GM23338 (cell line): ENCODE data around the gene VTCN1. TPM values are rescaled to one million over a fixed set of nuclear protein-coding genes. Genes with fewer than 3 reads are reported as not detected.

ENCODE experiments used
- ATAC-seq: fragments of 200-7000 bp; cut with Tn5 transposase; 3 replicates; pipeline ENCODE4 v1.9.1; 2020
- DNase-seq: peaks from one replicate; pipeline ENCODE4 v3.0.0-alpha.2; 2015; ENCODE audit warnings: low spot score
- H2AFZ ChIP-seq: fragments of 200-600 bp; sonication (generic); 2 replicates; pipeline ENCODE4 v1.8.0; 2016; ENCODE audit warnings: antibody characterized with exemption, mild to moderate bottlenecking, moderate library complexity
- H3F3A ChIP-seq: fragments of 200-600 bp; sonication (generic); replicated peaks from 2 replicates; pipeline ENCODE4 v1.8.0; 2017; ENCODE audit warnings: antibody characterized with exemption, mixed run types, low read depth
- H3K27ac ChIP-seq: fragments of 200-600 bp; sonication (generic); 2 replicates; pipeline ENCODE4 v1.6.1; 2016; ENCODE audit warnings: low read depth
- H3K27me3 ChIP-seq: fragments of 200-600 bp; sonication (generic); 2 replicates; pipeline ENCODE4 v1.8.0; 2016; ENCODE audit warnings: mild to moderate bottlenecking, mixed run types, moderate library complexity; ENCODE audit not compliant: insufficient read depth
- H3K36me3 ChIP-seq: fragments of 200-600 bp; sonication (generic); 2 replicates; pipeline ENCODE4 v1.8.0; 2016; ENCODE audit warnings: mild to moderate bottlenecking; ENCODE audit not compliant: insufficient read depth
- H3K4me1 ChIP-seq: fragments of 200-600 bp; sonication (generic); 2 replicates; pipeline ENCODE4 v1.8.0; 2016; ENCODE audit warnings: mild to moderate bottlenecking, moderate library complexity; ENCODE audit not compliant: insufficient read depth
- H3K4me2 ChIP-seq: fragments of 200-600 bp; sonication (generic); 2 replicates; pipeline ENCODE4 v1.7.1; 2017; ENCODE audit warnings: mixed run types
- H3K4me3 ChIP-seq: fragments of 200-600 bp; sonication (generic); 2 replicates; pipeline ENCODE4 v1.6.1; 2016; ENCODE audit warnings: mixed run types
- H3K79me2 ChIP-seq: fragments of 200-600 bp; sonication (generic); replicated peaks from 2 replicates; pipeline ENCODE4 v1.8.0; 2017; ENCODE audit warnings: mild to moderate bottlenecking; ENCODE audit not compliant: insufficient read depth
- H3K9me2 ChIP-seq: fragments of 200-600 bp; sonication (generic); 2 replicates; pipeline ENCODE4 v1.8.0; 2017; ENCODE audit not compliant: insufficient read depth
- H4K20me1 ChIP-seq: fragments of 200-600 bp; sonication (generic); replicated peaks from 2 replicates; pipeline ENCODE4 v1.8.0; 2017; ENCODE audit warnings: mild to moderate bottlenecking; ENCODE audit not compliant: insufficient read depth
- H3K27ac Mint-ChIP-seq: 2 replicates; pipeline ENCODE4 v1.8.0; 2020; ENCODE audit warnings: inconsistent platforms, mild to moderate bottlenecking, moderate library complexity, mixed read lengths
- H3K27me3 Mint-ChIP-seq: 3 replicates; pipeline ENCODE4 v1.8.0; 2022; ENCODE audit warnings: low read depth, mild to moderate bottlenecking, moderate library complexity, mixed read lengths, inconsistent platforms; ENCODE audit not compliant: insufficient read depth, poor library complexity
- H3K36me3 Mint-ChIP-seq: 3 replicates; pipeline ENCODE4 v1.8.0; 2021; ENCODE audit warnings: low read depth, mild to moderate bottlenecking, inconsistent platforms, moderate library complexity, mixed read lengths
- H3K4me1 Mint-ChIP-seq: 3 replicates; pipeline ENCODE4 v1.8.0; 2020; ENCODE audit warnings: mild to moderate bottlenecking, inconsistent platforms, mixed read lengths
- H3K4me3 Mint-ChIP-seq: 3 replicates; pipeline ENCODE4 v1.8.0; 2021; ENCODE audit warnings: moderate library complexity, mild to moderate bottlenecking, inconsistent platforms, mixed read lengths
- H3K9me3 Mint-ChIP-seq: 3 replicates; pipeline ENCODE4 v1.8.0; 2020; ENCODE audit warnings: moderate library complexity, mild to moderate bottlenecking, inconsistent platforms, mixed read lengths
- CREB1 ChIP-seq: fragments of 250-450 bp; sonication (Bioruptor Pico); IDR thresholded peaks from 2 replicates; pipeline ENCODE4 v1.5.0; 2020; ENCODE audit warnings: low read depth, mild to moderate bottlenecking, moderate library complexity
- ETS1 ChIP-seq: IDR thresholded peaks from 2 replicates; pipeline ENCODE4 v1.6.1; 2016; ENCODE audit warnings: antibody characterized with exemption
- EZH2 ChIP-seq: fragments of 200-600 bp; sonication (generic); IDR thresholded peaks from one replicate; pipeline ENCODE4 v1.8.0; 2017; ENCODE audit warnings: antibody characterized with exemption, mild to moderate bottlenecking, low read depth; ENCODE audit not compliant: unreplicated experiment
- EZH2phosphoT487 ChIP-seq: fragments of 200-600 bp; sonication (generic); IDR thresholded peaks from one replicate; pipeline ENCODE4 v1.8.1; 2018; ENCODE audit warnings: antibody characterized with exemption; ENCODE audit not compliant: unreplicated experiment
- JUNB ChIP-seq: IDR thresholded peaks from one replicate; pipeline ENCODE4 v1.6.1; 2016; ENCODE audit warnings: antibody characterized with exemption; ENCODE audit not compliant: unreplicated experiment
- POLR2AphosphoS5 ChIP-seq: IDR thresholded peaks from 2 replicates; pipeline ENCODE4 v1.6.1; 2016; ENCODE audit warnings: antibody characterized with exemption, low read depth
- REST ChIP-seq: IDR thresholded peaks from one replicate; pipeline ENCODE4 v1.6.1; 2018; ENCODE audit warnings: antibody characterized with exemption; ENCODE audit not compliant: unreplicated experiment
- STAT1 ChIP-seq: IDR thresholded peaks from one replicate; pipeline ENCODE4 v1.6.1; 2016; ENCODE audit warnings: antibody characterized with exemption; ENCODE audit not compliant: unreplicated experiment
- ZNF114 ChIP-seq: fragments of 250-450 bp; sonication (Bioruptor Pico); IDR thresholded peaks from 2 replicates; pipeline ENCODE4 v1.5.0; 2020; ENCODE audit warnings: mild to moderate bottlenecking, moderate library complexity
- ZNF331 ChIP-seq: fragments of 250-450 bp; sonication (Bioruptor Pico); IDR thresholded peaks from 2 replicates; pipeline ENCODE4 v1.5.0; 2020; ENCODE audit warnings: low read depth, mild to moderate bottlenecking, moderate library complexity
- polyA plus RNA-seq: library from polyadenylated mRNA; unstranded; fragments of >200 nt; fragmentation: Nextera tagmentation; extraction: Ambion mirVana; gene quantifications from 2 replicates; pipeline ENCODE4 v1.2.1, GENCODE V29; 2016
- total RNA-seq: library from RNA; depleted of rRNA; stranded (reverse); fragments of >200 nt; shearing (Covaris generic); gene quantifications from 2 replicates; pipeline ENCODE4 v1.2.3, GENCODE V29; 2014
- TF ChIP-seq, protein P1 (sequence below), 2 experiments: fragments of 200-600 bp in 1 of 2; sonication (generic) in 1 of 2; conservative IDR thresholded peaks; 2 replicates each; pipeline versions ENCODE4 v1.5.1 to v1.6.1; 2016 to 2017; ENCODE audit warnings: antibody characterized with exemption in 2 of 2, low read depth in 2 of 2, mild to moderate bottlenecking in 2 of 2, moderate library complexity in 1 of 2

VTCN1 gene
- total and polyA plus RNA-seq, 2 experiments from 2014 or later, result not detected

DNA sequence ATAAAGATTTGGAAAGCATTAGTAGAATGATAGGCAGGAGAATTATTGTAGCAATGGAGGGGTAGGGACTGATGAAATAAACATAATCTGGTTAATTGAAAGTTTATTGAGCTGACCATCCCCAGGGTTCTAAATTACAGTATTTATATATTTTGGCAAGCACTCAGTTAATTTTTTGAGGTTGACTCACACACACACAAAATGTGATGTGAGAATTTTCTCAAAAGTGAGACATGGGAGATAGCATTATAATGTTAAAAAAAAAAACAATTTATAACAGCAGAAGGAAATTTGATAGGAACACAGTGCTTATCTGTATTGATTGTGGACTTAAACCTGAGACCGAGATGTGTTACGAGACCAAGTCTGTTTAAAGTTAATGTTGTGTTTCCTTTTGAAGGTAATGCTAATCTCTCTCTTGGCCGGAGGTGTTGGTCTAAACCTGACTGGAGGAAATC lies 113.7 kb downstream of the VTCN1 start:
- Histone ChIP-seq H3K9me2 (no peaks in the 10 kb centered on the region), H3K79me2 (no peaks in the 10 kb centered on the region), H3K27me3 (no peaks in the 10 kb centered on the region), H2AFZ (no peak overlapping the region), H3K4me2 (no peak overlapping the region), H3K27ac (no peak overlapping the region), H4K20me1 (peaks cover 10% of the 10 kb centered on the region; the same call in 1 of the 2 replicates), H3F3A (0 out of 2 replicates have a peak, but pooled peaks cover 3% of the 10 kb centered on the region), H3K4me3 (no peak overlapping the region), H3K4me1 (peaks cover 7% of the 10 kb centered on the region; the same call in 1 of the 2 replicates), H3K36me3 (peaks cover 81% of the 10 kb centered on the region)
- Mint-ChIP-seq H3K9me3 (no peaks in the 10 kb centered on the region), H3K27me3 (no peaks in the 10 kb centered on the region), H3K4me1 (peaks cover 18% of the 10 kb centered on the region), H3K27ac (no peak overlapping the region), H3K4me3 (no peak overlapping the region), H3K36me3 (peaks cover 90% of the 10 kb centered on the region)
- DNase-seq (no peak), ATAC-seq (no peak)
- TF ChIP-seq ETS1 (no peak), ZNF114 (CRISPR knock-in tag) (no peak), EZH2phosphoT487 (no peak), EZH2 (no peak), STAT1 (no peak)
- TF ChIP-seq, protein P1, sequence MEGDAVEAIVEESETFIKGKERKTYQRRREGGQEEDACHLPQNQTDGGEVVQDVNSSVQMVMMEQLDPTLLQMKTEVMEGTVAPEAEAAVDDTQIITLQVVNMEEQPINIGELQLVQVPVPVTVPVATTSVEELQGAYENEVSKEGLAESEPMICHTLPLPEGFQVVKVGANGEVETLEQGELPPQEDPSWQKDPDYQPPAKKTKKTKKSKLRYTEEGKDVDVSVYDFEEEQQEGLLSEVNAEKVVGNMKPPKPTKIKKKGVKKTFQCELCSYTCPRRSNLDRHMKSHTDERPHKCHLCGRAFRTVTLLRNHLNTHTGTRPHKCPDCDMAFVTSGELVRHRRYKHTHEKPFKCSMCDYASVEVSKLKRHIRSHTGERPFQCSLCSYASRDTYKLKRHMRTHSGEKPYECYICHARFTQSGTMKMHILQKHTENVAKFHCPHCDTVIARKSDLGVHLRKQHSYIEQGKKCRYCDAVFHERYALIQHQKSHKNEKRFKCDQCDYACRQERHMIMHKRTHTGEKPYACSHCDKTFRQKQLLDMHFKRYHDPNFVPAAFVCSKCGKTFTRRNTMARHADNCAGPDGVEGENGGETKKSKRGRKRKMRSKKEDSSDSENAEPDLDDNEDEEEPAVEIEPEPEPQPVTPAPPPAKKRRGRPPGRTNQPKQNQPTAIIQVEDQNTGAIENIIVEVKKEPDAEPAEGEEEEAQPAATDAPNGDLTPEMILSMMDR (conservative IDR thresholded peaks at IDR 0.05; ENCODE audit: low read depth in 2 of 2), result no peak

- DNase-seq, result no peak
- peaks cover 10% of the 10 kb centered on the region; the same call in 1 of the 2 replicates for H4K20me1 ChIP-seq
- H3K4me3 Mint-ChIP-seq, result no peak overlapping the region
- H3K4me1 Mint-ChIP-seq, result peaks cover 18% of the 10 kb centered on the region
- no peaks in the 10 kb centered on the region for H3K27me3 Mint-ChIP-seq
- peaks cover 82% of the 10 kb centered on the region for H3K36me3 ChIP-seq
- peaks cover 7% of the 10 kb centered on the region; the same call in 1 of the 2 replicates for H3K4me1 ChIP-seq
- H3K27ac ChIP-seq, result no peak overlapping the region
- H3F3A ChIP-seq, result 0 out of 2 replicates have a peak, but pooled peaks cover 3% of the 10 kb centered on the region
- no peak overlapping the region for H2AFZ ChIP-seq
- H3K36me3 Mint-ChIP-seq, result peaks cover 92% of the 10 kb centered on the region
- H3K4me2 ChIP-seq, result no peak overlapping the region
- no peaks in the 10 kb centered on the region for H3K27me3 ChIP-seq
- H3K4me3 ChIP-seq, result no peak overlapping the region
- H3K27ac Mint-ChIP-seq, result peak overlapping the region; percentile 95
- no peaks in the 10 kb centered on the region for H3K9me3 Mint-ChIP-seq
- H3K79me2 ChIP-seq, result no peaks in the 10 kb centered on the region
- no peak for ATAC-seq
- no peaks in the 10 kb centered on the region for H3K9me2 ChIP-seq
- TF ChIP-seq ZNF331 (CRISPR knock-in tag), result no peak
- no peak for TF ChIP-seq POLR2AphosphoS5
- no peak for TF ChIP-seq STAT1
- TF ChIP-seq REST, result no peak
- no peak for TF ChIP-seq ZNF114 (CRISPR knock-in tag)
- TF ChIP-seq, protein P1 (conservative IDR thresholded peaks at IDR 0.05; ENCODE audit: low read depth in 2 of 2), result no peak
- TF ChIP-seq JUNB, result no peak
- TF ChIP-seq CREB1 (CRISPR knock-in tag), result no peak
- TF ChIP-seq EZH2phosphoT487, result no peak
Measured at GRCh38 chr1:117094841-117095604, 115.7 kb downstream of the VTCN1 start.
